Testis (tissue), 2 donors: Measurements from ENCODE around the gene LEF1.

Experiments
- POLR2A ChIP-seq: fragments of 450-650 bp; IDR thresholded peaks from one replicate; pipeline ENCODE4 v1.6.1; 2017; ENCODE audit warnings: antibody characterized with exemption, mild to moderate bottlenecking, moderate library complexity
- TF ChIP-seq, protein P1 (sequence below), 3 experiments: fragments of 450-650 bp in 2 of 3; fragments of 200-600 bp in 1 of 3; sonication (generic) in 1 of 3; IDR thresholded peaks; one replicate each; pipeline ENCODE4 v1.5.1; 2016 to 2019; ENCODE audit warnings: antibody characterized with exemption in 3 of 3, mild to moderate bottlenecking in 2 of 3, moderate library complexity in 1 of 3

DNA sequence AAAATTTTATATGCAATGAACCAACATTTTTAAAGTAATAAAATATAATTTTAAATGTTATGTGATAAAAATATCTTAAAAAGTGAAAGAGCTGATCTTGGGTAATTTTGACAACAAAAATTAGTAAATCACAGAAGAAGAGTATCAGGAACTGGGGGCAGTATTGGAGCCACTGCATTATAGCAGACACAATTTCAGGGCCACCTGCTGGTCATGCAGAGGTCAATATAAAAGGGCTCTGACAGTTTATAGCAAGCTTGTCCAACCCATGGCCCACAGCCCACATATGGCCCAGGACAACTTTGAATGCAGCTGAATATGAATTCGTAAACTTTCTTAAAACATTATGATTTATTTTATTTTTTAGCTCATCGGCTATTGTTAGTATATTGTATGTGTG lies 13.0 kb upstream of the LEF1 start:
- TF ChIP-seq, protein P1, sequence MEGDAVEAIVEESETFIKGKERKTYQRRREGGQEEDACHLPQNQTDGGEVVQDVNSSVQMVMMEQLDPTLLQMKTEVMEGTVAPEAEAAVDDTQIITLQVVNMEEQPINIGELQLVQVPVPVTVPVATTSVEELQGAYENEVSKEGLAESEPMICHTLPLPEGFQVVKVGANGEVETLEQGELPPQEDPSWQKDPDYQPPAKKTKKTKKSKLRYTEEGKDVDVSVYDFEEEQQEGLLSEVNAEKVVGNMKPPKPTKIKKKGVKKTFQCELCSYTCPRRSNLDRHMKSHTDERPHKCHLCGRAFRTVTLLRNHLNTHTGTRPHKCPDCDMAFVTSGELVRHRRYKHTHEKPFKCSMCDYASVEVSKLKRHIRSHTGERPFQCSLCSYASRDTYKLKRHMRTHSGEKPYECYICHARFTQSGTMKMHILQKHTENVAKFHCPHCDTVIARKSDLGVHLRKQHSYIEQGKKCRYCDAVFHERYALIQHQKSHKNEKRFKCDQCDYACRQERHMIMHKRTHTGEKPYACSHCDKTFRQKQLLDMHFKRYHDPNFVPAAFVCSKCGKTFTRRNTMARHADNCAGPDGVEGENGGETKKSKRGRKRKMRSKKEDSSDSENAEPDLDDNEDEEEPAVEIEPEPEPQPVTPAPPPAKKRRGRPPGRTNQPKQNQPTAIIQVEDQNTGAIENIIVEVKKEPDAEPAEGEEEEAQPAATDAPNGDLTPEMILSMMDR (IDR thresholded peaks at IDR 0.05) = no peak
- TF ChIP-seq POLR2A = no peak
